HG03565 (cell line): ENCODE measurements around the gene EIF3F.
A peak's percentile ranks its signal among the peaks of the same experiment; 100 is the strongest.
"Not testable (repeated sequence)": the region's sequence is repeated elsewhere in the genome, so short reads cannot be mapped to it uniquely, and the experiment has no call there.

Source experiments
- ATAC-seq: cut with Tn5 transposase; IDR thresholded peaks from one replicate; pipeline ENCODE4 v1.9.1; 2021; ENCODE audit warnings: mild to moderate bottlenecking, moderate library complexity; ENCODE audit not compliant: unreplicated experiment

The EIF3F gene

DNA sequence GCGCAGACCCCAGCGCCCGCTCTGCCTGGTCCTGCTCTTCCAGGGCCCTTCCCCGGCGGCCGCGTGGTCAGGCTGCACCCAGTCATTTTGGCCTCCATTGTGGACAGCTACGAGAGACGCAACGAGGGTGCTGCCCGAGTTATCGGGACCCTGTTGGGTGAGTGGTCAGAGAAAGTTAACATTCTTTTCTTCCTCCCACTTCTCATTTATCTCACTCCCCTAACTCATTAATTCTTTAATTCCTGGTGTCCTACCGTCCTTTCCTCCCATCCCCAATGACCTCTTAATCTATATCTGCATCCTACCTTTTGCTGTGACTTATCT is 385 bp downstream of the EIF3F start:
- not testable (repeated sequence) for ATAC-seq

DNA sequence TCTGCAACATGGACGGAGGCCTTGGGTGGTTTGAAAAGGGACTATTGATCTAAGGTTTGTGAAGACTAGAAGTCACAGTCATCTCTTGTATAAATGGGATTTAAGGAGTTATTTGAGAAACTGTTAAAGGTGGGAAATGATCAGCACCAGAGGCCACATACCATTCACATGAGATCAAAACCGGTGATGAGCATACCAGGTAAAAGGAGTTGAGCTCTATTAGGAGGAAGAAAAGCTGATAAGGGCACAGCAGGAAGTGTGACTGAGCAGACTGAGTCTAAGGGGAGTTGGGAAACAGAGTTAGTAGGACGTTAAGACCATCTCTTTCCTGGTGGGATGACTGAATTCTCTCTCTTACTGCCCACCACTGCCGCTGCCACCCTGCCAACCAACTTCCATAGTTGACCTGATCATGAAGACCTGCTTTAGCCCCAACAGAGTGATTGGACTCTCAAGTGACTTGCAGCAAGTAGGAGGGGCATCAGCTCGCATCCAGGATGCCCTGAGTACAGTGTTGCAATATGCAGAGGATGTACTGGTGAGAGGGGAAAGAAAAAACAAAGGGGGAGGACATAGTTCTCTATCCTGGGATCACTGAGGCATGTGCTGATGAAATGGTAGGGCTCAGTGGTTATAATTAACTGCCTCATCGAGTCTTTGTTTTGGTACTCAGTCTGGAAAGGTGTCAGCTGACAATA is 7.6 kb downstream of the EIF3F start:
- no peak for ATAC-seq

DNA sequence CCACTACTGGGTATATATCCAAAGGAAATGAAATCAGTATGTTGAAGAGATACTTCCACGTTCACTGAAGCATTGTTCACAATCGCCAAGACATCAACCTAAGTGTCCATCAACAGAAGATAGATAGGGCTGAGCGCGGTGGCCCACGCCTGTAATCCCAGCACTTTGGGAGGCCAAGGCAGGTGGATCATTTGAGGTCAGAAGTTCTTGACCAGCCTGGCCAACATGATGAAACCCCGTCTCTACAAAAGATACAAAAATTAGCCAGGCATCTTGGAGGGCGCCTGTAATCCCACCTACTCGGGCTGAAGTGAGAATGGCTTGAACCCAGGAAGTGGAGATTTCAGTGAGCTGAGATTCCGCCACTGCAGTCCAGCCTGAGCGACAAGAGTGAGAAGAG is 12.7 kb downstream of the EIF3F start:
- no peak for ATAC-seq

DNA sequence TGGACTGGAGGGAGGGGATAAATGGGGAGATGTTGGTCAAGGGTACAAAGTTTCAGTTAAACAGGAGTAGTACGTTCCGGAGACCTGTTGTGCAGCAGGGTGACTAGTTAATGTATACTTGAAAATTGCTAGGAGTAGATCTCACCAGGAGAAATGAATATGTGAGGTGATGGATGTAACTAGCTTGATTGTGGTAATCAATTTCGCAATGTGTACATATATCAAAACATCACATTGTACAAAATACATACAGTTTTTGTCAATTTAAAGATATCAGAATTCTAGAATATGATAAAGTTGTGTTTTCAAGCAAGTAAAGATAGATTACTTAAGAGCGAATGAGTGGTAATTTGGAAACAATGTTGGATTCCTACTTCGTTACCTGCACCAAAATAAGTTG is 13.3 kb downstream of the EIF3F start:
- no peak for ATAC-seq

DNA sequence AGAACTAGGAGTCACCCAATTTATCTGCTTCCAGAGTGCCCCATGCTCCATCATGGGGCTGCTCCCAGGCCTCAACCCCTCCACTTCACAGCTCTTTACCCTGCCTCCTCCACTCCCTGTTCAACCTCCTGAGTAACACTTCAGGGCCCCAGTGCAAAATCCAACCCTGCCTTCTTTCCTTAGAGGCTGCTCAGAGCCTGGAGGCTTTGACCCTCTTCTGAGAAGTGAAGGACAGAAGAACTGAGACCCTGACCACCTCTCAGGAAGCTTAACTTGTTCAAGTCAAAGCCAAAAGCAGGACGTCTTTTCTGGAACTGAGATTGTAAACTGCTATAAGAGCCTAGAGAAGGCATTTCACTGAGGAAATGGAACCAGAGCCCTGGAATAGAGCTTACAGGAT is 15.5 kb downstream of the EIF3F start:
- ATAC-seq = no peak

DNA sequence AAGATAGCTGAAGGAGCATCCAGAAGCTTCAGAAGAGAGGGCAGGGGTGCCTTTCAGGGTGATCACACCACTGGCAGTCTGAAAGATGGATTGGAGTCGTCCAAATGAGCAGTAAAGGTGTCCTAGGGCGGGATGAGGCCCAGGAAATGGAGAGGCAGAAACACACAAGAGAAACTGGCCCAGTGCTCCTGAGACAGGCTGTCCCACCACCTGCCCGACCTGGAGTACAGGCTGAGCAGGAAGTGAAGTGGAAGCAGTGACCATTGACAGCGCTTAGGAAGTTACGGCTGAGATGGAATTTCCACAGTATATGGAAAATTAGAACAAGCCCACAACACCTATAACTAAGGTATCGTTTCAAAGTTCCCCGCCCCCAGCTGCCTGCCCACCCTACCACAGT is 16.1 kb downstream of the EIF3F start:
- ATAC-seq = no peak

DNA sequence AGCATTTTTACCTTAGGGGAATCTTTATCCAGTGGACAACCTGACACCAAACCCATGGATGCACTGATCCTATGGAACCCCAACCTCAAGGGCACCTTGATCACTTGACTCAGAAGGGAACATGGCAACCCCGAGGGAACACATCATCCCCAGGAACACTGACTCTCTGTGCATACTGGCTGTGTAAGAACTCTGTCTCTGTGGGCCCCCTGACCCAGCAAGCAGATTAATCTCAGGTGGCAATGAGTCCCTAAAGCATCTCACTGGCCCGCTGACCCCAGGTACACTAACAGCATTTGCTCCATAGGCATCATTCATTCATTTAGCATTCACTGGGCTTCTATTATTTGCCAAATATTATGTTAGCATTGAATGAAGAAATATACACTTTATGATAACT is 16.9 kb downstream of the EIF3F start:
- no peak for ATAC-seq

DNA sequence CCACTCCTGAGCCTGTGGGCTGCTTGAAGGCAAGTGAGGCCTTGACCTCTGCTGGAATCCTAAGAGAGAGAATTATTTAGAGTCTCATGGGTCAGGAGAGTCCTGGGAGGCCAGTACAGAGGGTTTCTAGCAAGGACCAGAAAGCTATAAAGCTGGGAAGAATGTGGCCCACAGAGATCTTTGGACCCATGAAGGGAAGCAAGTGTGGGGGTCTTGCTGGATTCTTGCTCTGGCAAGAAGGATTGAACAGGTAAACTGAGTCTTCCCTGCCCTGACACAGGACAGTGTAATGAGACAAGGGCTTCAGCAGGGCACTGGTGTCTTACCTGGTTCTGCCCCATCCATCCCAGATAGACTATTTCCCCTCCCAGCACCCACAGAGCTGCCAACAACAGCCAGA is 18.4 kb downstream of the EIF3F start:
- ATAC-seq = no peak

DNA sequence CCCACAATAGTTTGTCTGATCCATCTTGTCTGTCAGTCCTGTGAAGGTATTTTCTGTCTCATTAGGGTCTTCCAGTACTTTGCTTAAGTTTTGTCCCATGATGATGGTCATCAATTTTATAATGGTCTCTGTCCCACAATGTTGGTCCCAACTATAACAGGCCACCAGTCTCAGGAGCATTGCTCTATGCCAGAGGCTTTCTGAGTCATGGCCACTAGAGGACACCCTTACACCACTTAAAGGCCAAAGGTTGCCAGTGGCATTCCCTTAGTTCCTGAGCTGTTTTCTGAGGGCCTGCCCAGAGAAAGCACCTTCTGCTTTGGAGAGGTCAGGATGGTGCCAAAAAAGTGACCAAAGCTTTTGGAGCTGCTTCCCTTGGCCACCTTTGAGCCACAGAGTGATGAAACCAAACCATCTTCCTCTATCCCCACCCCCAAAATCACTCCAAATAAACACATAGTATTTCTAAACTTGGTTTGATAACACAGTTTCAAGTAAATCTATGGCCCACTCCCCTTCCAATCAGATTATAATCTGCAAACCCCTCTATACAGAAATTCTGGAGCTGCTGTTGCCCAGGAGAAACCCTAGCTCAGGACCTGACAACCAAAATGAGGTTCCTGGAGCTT is 19.3 kb downstream of the EIF3F start:
- ATAC-seq = peak; percentile 66

DNA sequence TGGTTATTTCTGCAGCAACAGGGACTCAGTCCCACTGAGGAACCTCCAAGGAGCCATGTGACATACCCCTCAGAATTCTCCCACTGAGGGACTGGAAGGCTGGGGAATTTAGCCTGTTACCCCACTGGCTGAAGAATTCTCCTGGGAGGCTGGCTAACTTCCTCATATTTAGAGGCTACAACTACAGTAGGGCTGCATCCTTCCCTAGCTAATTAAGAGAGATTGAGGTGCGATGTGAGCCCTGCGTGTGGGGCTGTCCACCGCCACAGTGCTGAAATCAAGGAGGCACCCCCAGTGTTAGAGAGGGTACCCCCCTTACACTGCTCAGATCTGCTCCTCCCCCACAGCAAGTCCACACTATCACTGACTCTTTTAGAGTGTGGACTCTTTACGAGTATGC is 21.1 kb downstream of the EIF3F start:
- ATAC-seq = no peak

DNA sequence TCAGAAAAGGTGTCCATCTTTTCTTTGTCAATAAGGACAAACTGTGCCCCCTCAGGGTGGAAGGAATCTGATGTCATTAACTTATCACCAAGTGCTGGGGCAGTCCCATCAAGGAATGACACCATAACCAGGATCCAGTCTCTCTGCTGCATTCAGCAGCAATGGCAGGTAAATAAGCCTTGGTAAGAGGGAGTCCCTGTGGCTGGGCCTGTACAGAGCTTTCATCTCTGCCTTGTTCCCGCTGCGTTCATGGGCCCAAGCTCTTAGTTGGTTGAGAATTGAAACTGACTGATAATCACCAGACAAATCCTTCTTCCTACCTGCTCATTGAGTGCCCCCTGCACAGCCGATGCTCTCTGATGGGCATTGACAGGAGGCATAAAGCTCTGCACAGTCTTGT is 22.7 kb downstream of the EIF3F start:
- no peak for ATAC-seq

DNA sequence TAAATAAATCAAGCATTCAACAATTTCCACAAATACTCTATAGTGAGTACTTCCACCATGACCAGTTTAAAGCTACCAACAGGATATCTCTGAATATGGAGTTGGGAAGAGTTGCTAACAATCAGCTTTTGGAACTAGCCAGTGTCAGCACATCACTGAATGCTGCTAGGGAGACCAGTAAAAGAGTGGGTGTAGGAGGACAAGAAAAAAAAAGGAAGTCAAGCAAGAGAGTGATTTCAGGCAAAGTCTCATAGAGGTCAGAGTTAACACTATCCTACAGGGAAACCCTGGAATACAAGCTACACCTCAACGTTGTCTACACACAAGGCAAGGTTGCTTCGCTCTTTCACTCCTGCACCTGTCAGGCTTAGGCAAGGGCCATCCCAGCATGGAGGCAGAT is 24.2 kb downstream of the EIF3F start:
- ATAC-seq = no peak

DNA sequence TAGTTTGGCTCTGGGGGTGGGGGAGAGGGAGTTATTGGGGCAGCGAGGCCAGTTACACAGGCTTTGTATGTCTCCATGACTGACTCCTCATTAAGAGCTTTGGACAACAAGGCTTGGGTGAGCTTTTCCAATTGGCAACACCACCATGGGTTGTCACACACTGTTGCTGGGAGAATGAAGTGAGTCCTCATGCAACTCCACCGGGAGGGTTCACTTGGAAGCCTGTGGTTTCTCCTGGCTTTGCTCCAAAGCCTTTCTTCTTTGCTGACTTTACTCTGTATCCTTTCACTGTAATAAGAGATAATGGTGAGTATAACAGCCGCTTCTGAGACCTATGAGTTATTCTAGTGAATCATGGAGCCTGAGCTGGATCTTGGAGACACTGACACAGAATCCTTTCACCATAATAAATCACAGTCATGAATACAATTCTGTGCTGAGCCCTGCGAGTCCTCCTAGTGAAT is 24.9 kb downstream of the EIF3F start:
- no peak for ATAC-seq

DNA sequence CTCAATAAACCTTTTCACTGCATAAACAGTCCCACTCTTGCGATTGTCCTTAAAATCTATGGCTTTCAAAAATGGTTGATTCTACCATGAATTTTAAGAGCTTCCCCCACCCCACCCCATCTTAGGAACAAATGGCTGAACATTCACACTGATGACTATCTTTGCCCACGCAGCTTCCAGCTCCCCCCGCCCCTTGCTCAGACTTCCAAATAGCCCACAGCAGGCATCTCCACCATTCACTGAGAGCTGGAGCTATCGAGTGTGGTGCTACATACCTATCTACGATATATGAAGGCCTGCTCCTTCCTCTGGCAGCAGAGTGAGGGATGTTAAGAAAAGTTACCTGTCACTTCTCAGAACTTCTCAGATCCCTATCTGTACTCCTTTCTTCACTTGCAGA is 26.7 kb downstream of the EIF3F start:
- no peak for ATAC-seq

DNA sequence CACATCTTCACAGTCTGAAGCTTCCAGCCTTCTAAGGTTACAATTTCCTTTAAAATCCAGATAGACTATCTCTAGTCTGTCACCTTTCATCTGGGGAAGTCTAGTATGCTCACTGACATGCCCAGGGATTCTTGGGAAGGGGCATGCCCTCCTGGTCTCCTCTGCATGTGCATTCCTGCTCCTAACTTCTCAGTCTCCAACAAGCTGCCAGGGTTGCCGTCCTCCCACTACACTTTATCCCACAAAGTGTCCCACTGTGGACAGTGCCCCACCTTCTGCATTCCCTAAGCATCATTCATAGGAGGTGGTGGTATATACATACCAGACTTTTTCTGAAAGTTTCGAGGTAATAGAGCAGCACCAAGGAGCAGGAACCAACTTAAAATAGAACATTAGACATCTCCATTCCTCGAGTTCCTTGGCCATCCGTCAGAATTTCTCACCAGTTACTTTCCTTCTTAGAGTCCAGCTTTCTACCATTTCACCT is 28.7 kb downstream of the EIF3F start:
- ATAC-seq = no peak

DNA sequence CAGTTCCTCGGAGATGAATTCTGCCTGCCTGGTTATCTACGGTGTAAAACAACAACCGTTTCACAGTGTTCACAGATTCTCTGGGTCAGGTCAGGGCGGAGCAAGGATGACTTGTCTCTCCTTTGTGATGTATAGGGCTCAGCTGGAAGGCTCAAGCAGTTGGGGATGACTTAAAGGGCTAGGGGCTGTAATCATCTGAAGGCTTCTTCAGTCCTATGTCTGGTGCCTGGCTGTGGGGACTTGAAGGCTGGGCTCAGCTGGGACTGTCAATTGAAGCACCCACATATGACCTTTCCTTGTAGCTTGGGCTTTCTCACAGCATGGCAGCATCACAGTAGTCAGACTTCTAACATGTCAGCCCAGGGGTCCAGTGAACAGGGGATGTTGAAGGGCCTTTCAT is 29.3 kb downstream of the EIF3F start:
- ATAC-seq = no peak

DNA sequence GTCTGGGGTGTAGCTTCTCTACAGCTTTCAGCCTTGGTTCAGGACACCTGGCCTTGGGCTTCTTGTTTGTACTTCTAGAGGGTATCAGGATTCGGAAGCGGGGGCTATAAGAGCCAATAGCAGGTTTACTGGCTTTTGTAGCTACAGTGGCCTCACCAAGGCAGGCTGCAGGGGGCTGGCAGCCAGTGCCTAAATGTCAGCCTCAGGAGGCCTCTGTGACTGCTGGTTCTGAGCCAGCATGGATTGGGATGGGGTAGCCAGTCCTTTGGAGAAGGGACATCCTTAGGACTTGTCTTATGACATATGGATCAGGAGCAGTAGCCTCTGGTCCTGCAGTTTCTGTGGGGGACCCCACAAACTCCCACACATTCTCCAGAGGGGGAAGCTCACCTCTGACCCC is 29.9 kb downstream of the EIF3F start:
- ATAC-seq = no peak

DNA sequence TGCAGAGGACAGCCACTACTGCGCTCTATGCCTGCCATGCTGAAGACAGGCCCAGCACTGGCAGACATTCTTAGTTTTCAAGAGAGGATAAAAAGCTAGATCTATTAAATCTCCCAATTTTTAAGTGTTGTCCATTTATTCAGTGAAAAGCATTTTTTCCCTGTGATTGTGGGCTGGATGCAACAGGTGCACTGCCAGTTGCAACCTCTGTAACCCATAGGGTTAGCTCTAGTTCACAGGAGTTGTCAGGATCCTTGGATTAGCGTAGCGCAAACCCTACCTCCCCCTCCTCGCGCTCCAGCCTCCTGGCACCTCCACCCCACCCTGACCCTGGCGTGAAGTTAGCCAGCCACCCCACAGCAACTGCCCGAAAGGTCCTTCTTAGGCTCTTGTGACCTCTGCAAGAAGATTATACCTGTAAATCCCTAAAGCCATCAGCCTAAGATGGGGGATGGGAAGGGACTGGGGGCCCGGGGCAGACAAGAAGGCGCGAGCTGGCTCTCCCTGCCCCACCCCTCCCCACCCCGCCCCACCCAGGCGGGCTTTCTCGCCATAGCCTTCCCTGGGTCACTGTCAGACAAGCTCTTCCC is 30.9 kb downstream of the EIF3F start:
- ATAC-seq = no peak

DNA sequence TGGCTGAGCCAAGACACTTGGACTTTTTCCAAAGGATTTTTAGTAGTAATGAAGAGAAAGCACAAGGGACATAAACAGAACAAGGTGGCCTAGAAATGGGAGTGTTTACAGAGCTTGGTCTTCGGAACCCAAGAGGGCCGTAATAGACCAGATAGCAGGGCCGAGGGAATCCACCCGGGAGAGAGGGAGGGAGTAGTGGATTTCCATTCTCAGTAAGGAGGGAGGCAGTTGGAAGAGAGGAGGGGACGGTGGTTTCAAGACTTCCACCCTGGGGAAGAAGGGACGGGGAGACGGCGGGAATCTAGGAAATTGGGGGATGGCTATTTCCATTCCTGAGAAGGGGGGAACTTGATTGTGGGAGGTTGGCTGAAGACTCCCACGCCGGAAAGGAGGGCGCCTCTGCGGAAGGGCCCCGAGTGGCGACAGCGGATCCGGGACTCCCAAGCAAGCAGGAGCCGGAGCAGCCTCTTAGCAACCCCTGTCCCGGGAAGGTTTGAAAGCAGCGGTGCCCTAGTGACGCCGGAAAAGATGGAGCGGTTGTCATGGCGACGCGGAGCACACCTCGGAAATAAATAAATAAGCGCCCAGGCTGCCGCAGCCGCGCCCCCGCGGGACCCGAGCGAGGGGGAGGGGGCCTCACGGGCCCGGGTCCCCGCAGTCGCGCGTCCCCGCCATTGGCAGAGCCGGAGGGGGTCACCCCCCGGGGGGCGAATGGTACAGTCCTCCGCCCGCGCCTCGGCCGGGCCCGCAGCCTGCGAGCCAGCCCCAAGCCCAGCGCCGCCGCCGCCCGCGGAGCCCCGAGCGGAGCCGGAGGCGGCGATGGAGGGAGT is 31.6 kb downstream of the EIF3F start:
- no peak for ATAC-seq

DNA sequence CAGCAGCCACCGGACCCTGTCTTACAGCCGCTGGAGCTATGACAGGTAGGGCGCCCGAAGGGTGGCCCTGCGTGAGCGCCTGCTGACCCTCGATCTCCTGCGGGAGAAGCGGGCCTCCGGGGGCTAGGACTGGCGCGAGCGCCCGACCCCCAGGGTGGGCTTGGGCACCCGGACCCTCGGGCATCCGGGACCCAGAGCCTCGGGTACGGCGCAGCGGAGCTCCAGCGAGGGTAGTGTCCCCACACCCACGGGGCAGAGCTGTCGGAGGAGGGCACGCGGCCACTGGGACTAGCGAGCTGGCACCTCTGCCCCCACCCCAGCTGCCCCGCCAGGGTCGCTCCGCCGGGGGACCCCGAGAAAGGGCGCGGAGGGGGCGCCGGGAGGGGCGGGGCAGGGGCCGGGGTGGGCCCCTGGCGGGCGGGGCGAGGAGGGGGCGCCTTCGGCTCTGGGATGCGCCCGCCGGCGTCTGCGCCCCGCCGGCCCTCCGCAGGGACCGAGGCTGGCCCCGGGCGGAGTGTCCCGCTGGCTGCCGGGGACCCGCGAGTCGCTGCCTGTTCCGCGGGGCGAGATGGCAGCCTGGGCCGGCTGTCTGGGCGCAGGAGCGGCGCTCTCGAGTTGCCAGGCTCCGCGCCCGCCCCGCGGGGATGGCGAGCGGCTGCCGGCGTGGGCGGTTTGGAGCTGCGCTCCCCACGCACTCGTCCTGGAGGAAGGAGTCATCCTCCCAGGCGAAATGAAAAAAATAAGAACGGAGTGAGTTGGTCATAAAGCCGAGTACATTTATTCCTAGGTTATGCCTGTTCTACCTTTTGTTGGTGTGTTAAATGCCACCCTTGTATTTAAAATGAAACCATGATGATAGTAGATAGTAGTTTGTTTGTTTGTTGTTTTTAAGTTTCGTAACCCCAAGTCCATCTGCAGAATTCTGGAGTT is 32.4 kb downstream of the EIF3F start:
- ATAC-seq = no peak

DNA sequence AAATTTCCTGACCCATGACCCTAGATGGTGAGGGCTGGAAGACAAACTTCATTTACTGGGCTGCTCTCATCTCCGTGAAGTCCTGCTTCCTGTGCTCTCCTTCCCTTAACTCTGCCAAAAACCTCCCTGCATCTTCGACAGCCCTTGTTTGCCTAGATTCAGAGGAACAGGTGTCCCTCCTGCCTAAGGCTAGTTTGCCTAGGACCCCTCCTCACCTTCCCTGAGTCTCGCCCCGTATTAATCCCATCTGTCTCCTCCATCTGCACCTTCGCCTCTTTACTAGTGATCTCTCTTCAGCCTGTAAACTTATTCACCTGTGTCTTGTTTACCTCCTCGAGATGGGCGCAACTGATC is 33.1 kb downstream of the EIF3F start:
- no peak for ATAC-seq
